ENCODE results near the gene SFXN3. TPM values are rescaled to one million over a fixed set of nuclear protein-coding genes. Genes with fewer than 3 reads are reported as not detected.

Gene SFXN3
- total RNA-seq, 4 donors from 2014 or later: 57.6 to 296 (median 74.3) TPM

DNA sequence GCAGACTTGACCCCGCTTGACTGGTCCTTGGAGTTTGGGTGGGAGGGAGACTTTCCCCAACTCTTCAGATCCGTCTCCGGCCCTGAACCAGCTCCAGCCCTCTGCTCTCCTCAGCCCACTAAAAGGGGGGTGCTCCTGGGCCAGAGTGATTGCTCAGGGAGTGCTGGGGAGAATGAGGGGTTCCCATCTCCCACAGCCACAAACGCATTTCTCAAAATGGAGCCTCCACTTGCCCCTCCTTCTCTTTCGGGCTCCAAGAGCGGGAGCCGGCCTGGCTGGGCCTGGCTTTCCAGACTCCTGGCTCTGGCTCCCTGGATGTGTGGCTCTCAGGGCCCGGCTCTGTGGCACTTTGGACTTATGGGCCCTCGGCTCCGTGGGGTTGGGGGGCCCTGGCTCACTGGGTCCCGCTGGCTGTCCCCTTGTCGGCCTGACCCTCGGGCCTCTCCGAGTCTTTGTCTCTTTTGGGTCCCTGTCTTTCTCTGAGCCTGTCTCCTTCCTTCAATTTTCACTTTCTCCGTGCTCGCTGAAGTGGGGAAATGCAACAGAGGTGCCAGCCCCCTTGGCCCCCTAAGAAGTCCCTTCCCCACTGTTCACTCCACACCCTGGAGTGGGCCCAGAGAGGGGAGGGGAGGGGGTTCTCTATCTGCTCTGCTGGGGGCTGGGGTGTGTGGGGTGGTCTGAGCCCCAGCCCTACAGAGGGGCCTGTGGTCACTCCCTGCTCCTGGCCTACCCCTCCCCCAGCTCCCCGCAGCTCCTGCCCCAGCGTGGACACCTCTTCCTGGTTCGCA is 30.7 kb upstream of the SFXN3 start:
- WGBS: 6% methylated on average over 14 of the region's 19 CpGs
- DNase-seq (ENCODE audit: low spot score in 2 of 2): no peak
- no peaks in the 10 kb centered on the region for H3K27me3 ChIP-seq
- no peak for TF ChIP-seq EP300 (IDR thresholded peaks at IDR 0.05)
- TF ChIP-seq POLR2A (IDR thresholded peaks at IDR 0.05): no peak
- TF ChIP-seq, protein P1, sequence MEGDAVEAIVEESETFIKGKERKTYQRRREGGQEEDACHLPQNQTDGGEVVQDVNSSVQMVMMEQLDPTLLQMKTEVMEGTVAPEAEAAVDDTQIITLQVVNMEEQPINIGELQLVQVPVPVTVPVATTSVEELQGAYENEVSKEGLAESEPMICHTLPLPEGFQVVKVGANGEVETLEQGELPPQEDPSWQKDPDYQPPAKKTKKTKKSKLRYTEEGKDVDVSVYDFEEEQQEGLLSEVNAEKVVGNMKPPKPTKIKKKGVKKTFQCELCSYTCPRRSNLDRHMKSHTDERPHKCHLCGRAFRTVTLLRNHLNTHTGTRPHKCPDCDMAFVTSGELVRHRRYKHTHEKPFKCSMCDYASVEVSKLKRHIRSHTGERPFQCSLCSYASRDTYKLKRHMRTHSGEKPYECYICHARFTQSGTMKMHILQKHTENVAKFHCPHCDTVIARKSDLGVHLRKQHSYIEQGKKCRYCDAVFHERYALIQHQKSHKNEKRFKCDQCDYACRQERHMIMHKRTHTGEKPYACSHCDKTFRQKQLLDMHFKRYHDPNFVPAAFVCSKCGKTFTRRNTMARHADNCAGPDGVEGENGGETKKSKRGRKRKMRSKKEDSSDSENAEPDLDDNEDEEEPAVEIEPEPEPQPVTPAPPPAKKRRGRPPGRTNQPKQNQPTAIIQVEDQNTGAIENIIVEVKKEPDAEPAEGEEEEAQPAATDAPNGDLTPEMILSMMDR (IDR thresholded peaks at IDR 0.05): no peak
- TF ChIP-seq POLR2AphosphoS5 (IDR thresholded peaks at IDR 0.05): no peak
- H3K4me1 ChIP-seq: peaks cover 60% of the 10 kb centered on the region
- peaks cover 25% of the 10 kb centered on the region for H3K36me3 ChIP-seq
- peak overlapping the region; percentile 81 for H3K4me3 ChIP-seq
- no peaks in the 10 kb centered on the region for H3K9me3 ChIP-seq
- peak overlapping the region; percentile 98 for H3K27ac ChIP-seq

DNA sequence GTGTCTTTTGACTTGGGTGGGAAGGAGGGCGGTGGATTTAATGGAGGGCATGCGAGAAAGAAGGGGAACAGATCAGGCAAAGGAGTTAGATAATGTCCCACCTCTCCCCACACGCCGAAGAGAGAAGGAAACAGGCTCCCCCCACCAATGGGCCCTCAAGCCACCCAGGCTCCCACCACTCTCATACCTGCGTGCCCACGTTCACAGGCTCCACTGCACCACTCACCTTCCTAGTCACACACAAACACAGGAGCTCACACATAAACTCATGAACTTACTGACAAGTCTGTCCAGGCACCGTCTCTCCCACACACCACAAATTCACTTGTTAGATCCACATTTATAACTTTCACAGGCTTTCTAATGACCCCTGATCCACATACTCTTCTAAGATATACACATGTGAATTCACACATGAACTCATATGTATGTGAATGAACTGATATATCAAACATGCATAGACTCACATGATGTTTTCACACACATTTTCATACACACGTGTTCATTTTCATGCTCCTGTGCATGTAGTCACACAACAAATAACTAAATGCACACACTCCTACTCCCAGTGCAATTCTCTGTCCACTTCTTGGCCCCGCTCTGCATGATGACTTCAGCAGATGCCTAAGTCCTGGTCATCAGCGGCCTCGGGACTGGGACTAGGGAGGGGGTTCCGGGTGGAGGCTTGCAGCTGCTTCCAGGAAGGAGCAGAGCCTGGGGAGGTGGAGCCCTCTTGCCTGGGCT is 29.9 kb upstream of the SFXN3 start:
- H3K4me3 ChIP-seq: peak overlapping the region; percentile 81
- TF ChIP-seq POLR2A (IDR thresholded peaks at IDR 0.05) (peak in 1 of 2 donors; percentile 50), EP300 (IDR thresholded peaks at IDR 0.05) (no peak), POLR2AphosphoS5 (IDR thresholded peaks at IDR 0.05) (peak in 2 of 3 donors; percentile 22 to 31)
- H3K4me1 ChIP-seq: peaks cover 60% of the 10 kb centered on the region
- DNase-seq (ENCODE audit: low spot score in 2 of 2): peak; percentile 93 to 95
- peak overlapping the region; percentile 98 for H3K27ac ChIP-seq
- H3K9me3 ChIP-seq: no peaks in the 10 kb centered on the region
- H3K36me3 ChIP-seq: peaks cover 33% of the 10 kb centered on the region
- 28% methylated on average over 12 of the region's 12 CpGs for WGBS
- no peaks in the 10 kb centered on the region for H3K27me3 ChIP-seq

DNA sequence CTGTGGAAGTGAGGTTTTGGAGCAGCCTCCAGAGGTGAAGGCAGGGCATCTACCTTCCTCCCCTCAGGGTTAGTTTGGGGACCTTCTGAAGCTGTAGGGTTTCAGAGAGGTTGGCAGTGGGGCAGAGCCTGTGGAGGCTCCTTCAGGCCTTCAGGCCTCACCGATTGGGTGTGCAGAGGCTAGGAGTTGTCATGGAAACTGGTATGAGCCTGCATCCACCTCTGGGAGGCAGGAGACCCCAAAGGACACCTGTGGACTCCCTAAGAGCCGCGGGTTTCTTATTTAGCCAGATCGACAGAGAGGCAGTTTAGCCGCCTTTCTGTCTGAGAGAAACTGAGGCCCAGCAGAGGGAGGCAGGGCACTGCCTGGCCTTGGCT is 29.4 kb upstream of the SFXN3 start:
- 41% methylated on average over 3 of the region's 5 CpGs for WGBS
- DNase-seq (ENCODE audit: low spot score in 2 of 2): no peak
- no peaks in the 10 kb centered on the region for H3K9me3 ChIP-seq
- peaks cover 54% of the 10 kb centered on the region for H3K4me1 ChIP-seq
- TF ChIP-seq POLR2AphosphoS5 (IDR thresholded peaks at IDR 0.05) (no peak), EP300 (IDR thresholded peaks at IDR 0.05) (no peak), POLR2A (IDR thresholded peaks at IDR 0.05) (no peak)
- TF ChIP-seq, protein P1 (IDR thresholded peaks at IDR 0.05): no peak
- no peaks in the 10 kb centered on the region for H3K27me3 ChIP-seq
- peak overlapping the region; percentile 81 for H3K4me3 ChIP-seq
- H3K36me3 ChIP-seq: peaks cover 37% of the 10 kb centered on the region
- peak overlapping the region; percentile 98 for H3K27ac ChIP-seq

DNA sequence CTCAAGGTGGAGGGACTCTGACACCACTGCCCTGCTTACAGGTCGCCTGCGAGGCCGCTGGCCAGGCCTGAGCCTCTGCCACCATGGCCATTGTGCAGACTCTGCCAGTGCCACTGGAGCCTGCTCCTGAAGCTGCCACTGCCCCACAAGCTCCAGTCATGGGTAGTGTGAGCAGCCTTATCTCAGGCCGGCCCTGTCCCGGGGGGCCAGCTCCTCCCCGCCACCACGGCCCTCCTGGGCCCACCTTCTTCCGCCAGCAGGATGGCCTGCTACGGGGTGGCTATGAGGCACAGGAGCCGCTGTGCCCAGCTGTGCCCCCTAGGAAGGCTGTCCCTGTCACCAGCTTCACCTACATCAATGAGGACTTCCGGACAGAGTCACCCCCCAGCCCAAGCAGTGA is 28.6 kb upstream of the SFXN3 start:
- Histone ChIP-seq H3K9me3 (no peaks in the 10 kb centered on the region), H3K36me3 (peaks cover 45% of the 10 kb centered on the region), H3K27ac (peak overlapping the region; percentile 98), H3K4me3 (no peak overlapping the region), H3K27me3 (no peaks in the 10 kb centered on the region), H3K4me1 (peaks cover 49% of the 10 kb centered on the region)
- WGBS: 100% methylated on average over 2 of the region's 11 CpGs
- TF ChIP-seq, protein P1 (IDR thresholded peaks at IDR 0.05): no peak
- TF ChIP-seq POLR2AphosphoS5 (IDR thresholded peaks at IDR 0.05) (no peak), POLR2A (IDR thresholded peaks at IDR 0.05) (no peak), EP300 (IDR thresholded peaks at IDR 0.05) (no peak)
- DNase-seq (ENCODE audit: low spot score in 2 of 2): no peak

DNA sequence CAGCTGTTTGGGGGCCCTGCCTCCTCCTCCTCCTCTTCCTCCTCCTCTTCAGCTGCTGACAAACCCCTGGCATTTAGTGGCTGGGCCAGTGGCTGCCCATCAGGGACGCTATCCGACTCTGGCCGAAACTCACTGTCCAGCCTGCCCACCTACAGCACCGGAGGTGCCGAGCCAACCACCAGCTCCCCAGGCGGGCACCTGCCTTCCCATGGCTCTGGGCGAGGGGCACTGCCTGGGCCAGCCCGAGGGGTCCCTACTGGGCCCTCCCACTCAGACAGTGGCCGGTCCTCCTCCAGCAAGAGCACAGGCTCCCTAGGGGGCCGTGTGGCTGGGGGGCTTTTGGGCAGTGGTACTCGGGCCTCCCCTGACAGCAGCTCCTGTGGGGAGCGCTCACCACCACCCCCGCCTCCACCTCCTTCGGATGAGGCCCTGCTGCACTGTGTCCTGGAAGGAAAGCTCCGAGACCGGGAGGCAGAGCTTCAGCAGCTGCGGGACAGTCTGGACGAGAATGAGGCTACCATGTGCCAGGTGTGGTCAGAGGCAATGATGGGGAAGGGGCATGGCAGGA is 27.3 kb upstream of the SFXN3 start:
- no peaks in the 10 kb centered on the region for H3K9me3 ChIP-seq
- H3K4me1 ChIP-seq: peaks cover 46% of the 10 kb centered on the region
- DNase-seq (ENCODE audit: low spot score in 2 of 2): no peak
- H3K4me3 ChIP-seq: no peak overlapping the region
- no peaks in the 10 kb centered on the region for H3K27me3 ChIP-seq
- H3K27ac ChIP-seq: no peak overlapping the region
- 98% methylated on average over 6 of the region's 18 CpGs for WGBS
- peaks cover 45% of the 10 kb centered on the region for H3K36me3 ChIP-seq
- TF ChIP-seq POLR2AphosphoS5 (IDR thresholded peaks at IDR 0.05) (no peak), EP300 (IDR thresholded peaks at IDR 0.05) (no peak), POLR2A (IDR thresholded peaks at IDR 0.05) (no peak)
- TF ChIP-seq, protein P1 (IDR thresholded peaks at IDR 0.05): no peak
